WTC11 (cell line): ENCODE results near the gene LBH. TPM values are rescaled to one million over a fixed set of nuclear protein-coding genes. Genes with fewer than 3 reads are reported as not detected.

Source experiments
- CREB1 ChIP-seq: sonication (generic); formaldehyde crosslinking; IDR thresholded peaks from 2 replicates; pipeline ENCODE4 v1.8.0; 2023; ENCODE audit warnings: mild to moderate bottlenecking, missing genetic modification reagents
- ERG ChIP-seq: fragments of 250-450 bp; sonication (Bioruptor Pico); IDR thresholded peaks from 2 replicates; pipeline ENCODE4 v1.8.0; 2021; ENCODE audit warnings: mild to moderate bottlenecking
- FOXJ3 ChIP-seq: sonication (generic); formaldehyde crosslinking; IDR thresholded peaks from 2 replicates; pipeline ENCODE4 v1.9.0; 2021; ENCODE audit warnings: missing genetic modification reagents, mild to moderate bottlenecking, borderline replicate concordance
- FOXK1 ChIP-seq: sonication (generic); formaldehyde crosslinking; IDR thresholded peaks from 2 replicates; pipeline ENCODE4 v1.8.0; 2022; ENCODE audit warnings: mild to moderate bottlenecking, moderate library complexity, missing genetic modification reagents
- GABPB1 ChIP-seq: sonication (generic); formaldehyde crosslinking; IDR thresholded peaks from 2 replicates; pipeline ENCODE4 v1.8.1; 2023; ENCODE audit warnings: mild to moderate bottlenecking, missing genetic modification reagents
- JUN ChIP-seq: sonication (generic); formaldehyde crosslinking; IDR thresholded peaks from 2 replicates; pipeline ENCODE4 v1.8.0; 2023; ENCODE audit warnings: mild to moderate bottlenecking, missing genetic modification reagents
- MXD4 ChIP-seq: fragments of 250-450 bp; sonication (Bioruptor Pico); IDR thresholded peaks from 2 replicates; pipeline ENCODE4 v1.8.0; 2021; ENCODE audit warnings: mild to moderate bottlenecking, moderate library complexity, borderline replicate concordance
- NFYB ChIP-seq: sonication (generic); formaldehyde crosslinking; conservative IDR thresholded peaks from 2 replicates; pipeline ENCODE4 v1.8.0; 2022; ENCODE audit warnings: low read depth, missing genetic modification reagents
- NR1H2 ChIP-seq: sonication (generic); formaldehyde crosslinking; IDR thresholded peaks from 2 replicates; pipeline ENCODE4 v1.9.0; 2021; ENCODE audit warnings: mild to moderate bottlenecking, moderate library complexity, missing genetic modification reagents
- NR2C2 ChIP-seq: sonication (generic); formaldehyde crosslinking; IDR thresholded peaks from 2 replicates; pipeline ENCODE4 v1.8.0; 2022; ENCODE audit warnings: mild to moderate bottlenecking, missing genetic modification reagents
- OVOL2 ChIP-seq: fragments of 250-450 bp; sonication (Bioruptor Pico); IDR thresholded peaks from 2 replicates; pipeline ENCODE4 v1.9.0; 2021; ENCODE audit warnings: mild to moderate bottlenecking, borderline replicate concordance
- PRRX2 ChIP-seq: fragments of 250-450 bp; sonication (Bioruptor Pico); IDR thresholded peaks from 2 replicates; pipeline ENCODE4 v1.8.0; 2021; ENCODE audit warnings: mild to moderate bottlenecking
- RORB ChIP-seq: fragments of 250-450 bp; sonication (Bioruptor Pico); IDR thresholded peaks from 2 replicates; pipeline ENCODE4 v1.9.0; 2021; ENCODE audit warnings: mild to moderate bottlenecking
- SMAD4 ChIP-seq: sonication (generic); formaldehyde crosslinking; IDR thresholded peaks from 2 replicates; pipeline ENCODE4 v1.8.0; 2022; ENCODE audit warnings: mild to moderate bottlenecking, missing genetic modification reagents
- SP1 ChIP-seq: sonication (generic); formaldehyde crosslinking; conservative IDR thresholded peaks from 2 replicates; pipeline ENCODE4 v1.8.1; 2022; ENCODE audit warnings: missing genetic modification reagents
- STAT6 ChIP-seq: sonication (generic); formaldehyde crosslinking; conservative IDR thresholded peaks from 2 replicates; pipeline ENCODE4 v1.8.1; 2023; ENCODE audit warnings: mild to moderate bottlenecking, low read depth, missing genetic modification reagents, moderate library complexity
- TEAD1 ChIP-seq: sonication (generic); formaldehyde crosslinking; IDR thresholded peaks from 2 replicates; pipeline ENCODE4 v1.8.0; 2022; ENCODE audit warnings: mild to moderate bottlenecking, missing genetic modification reagents
- TEAD4 ChIP-seq: sonication (generic); formaldehyde crosslinking; IDR thresholded peaks from 2 replicates; pipeline ENCODE4 v1.8.0; 2022; ENCODE audit warnings: mild to moderate bottlenecking, missing genetic modification reagents
- TP53 ChIP-seq: sonication (generic); formaldehyde crosslinking; IDR thresholded peaks from 2 replicates; pipeline ENCODE4 v1.8.1; 2023; ENCODE audit warnings: mild to moderate bottlenecking, missing genetic modification reagents
- ZBTB43 ChIP-seq: sonication (generic); formaldehyde crosslinking; IDR thresholded peaks from 2 replicates; pipeline ENCODE4 v1.8.1; 2023; ENCODE audit warnings: mild to moderate bottlenecking, missing genetic modification reagents
- ZNF232 ChIP-seq: sonication (generic); formaldehyde crosslinking; IDR thresholded peaks from 2 replicates; pipeline ENCODE4 v1.8.0; 2022; ENCODE audit warnings: mild to moderate bottlenecking, missing genetic modification reagents
- total RNA-seq: library from RNA; stranded (reverse); gene quantifications from 3 replicates; pipeline ENCODE4 v1.2.3, GENCODE V29; 2021
- TF ChIP-seq, protein P1 (sequence below): fragments of 250-450 bp; sonication (Bioruptor Pico); IDR thresholded peaks from 2 replicates; pipeline ENCODE4 v1.9.0; 2021; ENCODE audit warnings: mild to moderate bottlenecking
- TF ChIP-seq, protein P2 (sequence below): sonication (generic); formaldehyde crosslinking; IDR thresholded peaks from 2 replicates; pipeline ENCODE4 v1.8.0; 2022; ENCODE audit warnings: mild to moderate bottlenecking, missing genetic modification reagents
- TF ChIP-seq, protein P3 (sequence below): sonication (generic); formaldehyde crosslinking; IDR thresholded peaks from 2 replicates; pipeline ENCODE4 v1.8.0; 2023; ENCODE audit warnings: mild to moderate bottlenecking, missing genetic modification reagents
- TF ChIP-seq, protein P4 (sequence below): sonication (generic); formaldehyde crosslinking; IDR thresholded peaks from 2 replicates; pipeline ENCODE4 v1.8.1; 2023; ENCODE audit warnings: mild to moderate bottlenecking, missing genetic modification reagents, moderate library complexity

The LBH gene
- total RNA-seq, 1 experiment from 2014 or later, result 47.3 TPM

DNA sequence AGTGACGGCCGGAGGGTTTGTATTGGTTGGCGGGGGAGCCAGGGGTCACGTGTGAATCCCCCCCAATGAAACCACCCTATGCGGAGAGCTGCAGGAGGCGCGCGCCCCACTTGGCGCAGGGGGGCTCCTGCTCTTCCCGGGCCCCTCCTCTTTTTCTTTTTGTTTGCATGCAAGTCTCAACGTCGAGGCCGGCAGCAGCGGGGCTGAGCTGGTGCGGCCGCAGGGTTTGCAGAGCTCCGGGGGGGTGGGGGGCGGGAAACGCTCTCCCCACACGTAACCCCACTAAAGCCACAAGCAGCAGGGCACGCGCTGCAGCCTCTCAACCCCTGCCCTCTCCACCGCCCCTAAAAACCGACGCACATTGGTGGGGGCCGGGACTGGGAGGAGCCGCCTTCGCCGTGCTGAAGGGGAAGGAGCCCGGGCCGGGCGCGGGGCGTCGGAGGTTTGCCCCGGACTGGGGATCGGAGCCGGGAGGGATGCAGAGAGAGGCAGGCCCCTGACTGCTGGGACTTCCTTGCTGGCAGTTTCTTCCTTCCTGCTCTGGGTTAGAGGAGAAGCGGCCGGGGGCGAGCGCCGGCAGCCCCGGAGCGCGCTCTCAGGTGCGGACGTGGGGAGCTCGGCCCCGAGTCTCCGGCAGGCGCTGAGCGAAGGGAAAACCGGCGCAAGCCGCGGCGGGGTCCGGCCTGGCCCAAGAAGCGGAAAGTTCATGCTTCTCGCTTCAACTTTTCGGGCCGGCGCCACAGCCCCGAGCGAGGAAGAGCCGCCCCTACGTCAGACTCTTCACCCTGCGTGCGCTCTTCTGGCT is 864 bp downstream of the LBH start (continued):
- TF ChIP-seq ERG (CRISPR knock-in tag), result no peak
- TF ChIP-seq, protein P1, sequence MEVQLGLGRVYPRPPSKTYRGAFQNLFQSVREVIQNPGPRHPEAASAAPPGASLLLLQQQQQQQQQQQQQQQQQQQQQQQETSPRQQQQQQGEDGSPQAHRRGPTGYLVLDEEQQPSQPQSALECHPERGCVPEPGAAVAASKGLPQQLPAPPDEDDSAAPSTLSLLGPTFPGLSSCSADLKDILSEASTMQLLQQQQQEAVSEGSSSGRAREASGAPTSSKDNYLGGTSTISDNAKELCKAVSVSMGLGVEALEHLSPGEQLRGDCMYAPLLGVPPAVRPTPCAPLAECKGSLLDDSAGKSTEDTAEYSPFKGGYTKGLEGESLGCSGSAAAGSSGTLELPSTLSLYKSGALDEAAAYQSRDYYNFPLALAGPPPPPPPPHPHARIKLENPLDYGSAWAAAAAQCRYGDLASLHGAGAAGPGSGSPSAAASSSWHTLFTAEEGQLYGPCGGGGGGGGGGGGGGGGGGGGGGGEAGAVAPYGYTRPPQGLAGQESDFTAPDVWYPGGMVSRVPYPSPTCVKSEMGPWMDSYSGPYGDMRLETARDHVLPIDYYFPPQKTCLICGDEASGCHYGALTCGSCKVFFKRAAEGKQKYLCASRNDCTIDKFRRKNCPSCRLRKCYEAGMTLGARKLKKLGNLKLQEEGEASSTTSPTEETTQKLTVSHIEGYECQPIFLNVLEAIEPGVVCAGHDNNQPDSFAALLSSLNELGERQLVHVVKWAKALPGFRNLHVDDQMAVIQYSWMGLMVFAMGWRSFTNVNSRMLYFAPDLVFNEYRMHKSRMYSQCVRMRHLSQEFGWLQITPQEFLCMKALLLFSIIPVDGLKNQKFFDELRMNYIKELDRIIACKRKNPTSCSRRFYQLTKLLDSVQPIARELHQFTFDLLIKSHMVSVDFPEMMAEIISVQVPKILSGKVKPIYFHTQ (CRISPR knock-in tag), result no peak
- no peak for TF ChIP-seq ZBTB43
- no peak for TF ChIP-seq TP53 (CRISPR knock-in tag)
- TF ChIP-seq GABPB1 (CRISPR knock-in tag), result no peak
- TF ChIP-seq, protein P2, sequence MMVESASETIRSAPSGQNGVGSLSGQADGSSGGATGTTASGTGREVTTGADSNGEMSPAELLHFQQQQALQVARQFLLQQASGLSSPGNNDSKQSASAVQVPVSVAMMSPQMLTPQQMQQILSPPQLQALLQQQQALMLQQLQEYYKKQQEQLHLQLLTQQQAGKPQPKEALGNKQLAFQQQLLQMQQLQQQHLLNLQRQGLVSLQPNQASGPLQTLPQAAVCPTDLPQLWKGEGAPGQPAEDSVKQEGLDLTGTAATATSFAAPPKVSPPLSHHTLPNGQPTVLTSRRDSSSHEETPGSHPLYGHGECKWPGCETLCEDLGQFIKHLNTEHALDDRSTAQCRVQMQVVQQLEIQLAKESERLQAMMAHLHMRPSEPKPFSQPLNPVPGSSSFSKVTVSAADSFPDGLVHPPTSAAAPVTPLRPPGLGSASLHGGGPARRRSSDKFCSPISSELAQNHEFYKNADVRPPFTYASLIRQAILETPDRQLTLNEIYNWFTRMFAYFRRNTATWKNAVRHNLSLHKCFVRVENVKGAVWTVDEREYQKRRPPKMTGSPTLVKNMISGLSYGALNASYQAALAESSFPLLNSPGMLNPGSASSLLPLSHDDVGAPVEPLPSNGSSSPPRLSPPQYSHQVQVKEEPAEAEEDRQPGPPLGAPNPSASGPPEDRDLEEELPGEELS (CRISPR knock-in tag), result no peak
- TF ChIP-seq NR2C2 (CRISPR knock-in tag), result no peak
- 0 out of 2 replicates have a peak, but pooled peaks have one; percentile 17 for TF ChIP-seq JUN (CRISPR knock-in tag)
- peak; percentile 31; the same call in 1 of the 2 replicates for TF ChIP-seq SP1
- no peak for TF ChIP-seq NFYB
- no peak for TF ChIP-seq FOXK1 (CRISPR knock-in tag)
- no peak for TF ChIP-seq MXD4 (CRISPR knock-in tag)
- no peak for TF ChIP-seq TEAD1 (CRISPR knock-in tag)
- TF ChIP-seq PRRX2 (CRISPR knock-in tag), result no peak
- no peak for TF ChIP-seq OVOL2 (CRISPR knock-in tag)
- no peak for TF ChIP-seq CREB1
- no peak for TF ChIP-seq TEAD4 (CRISPR knock-in tag)
- TF ChIP-seq, protein P3, sequence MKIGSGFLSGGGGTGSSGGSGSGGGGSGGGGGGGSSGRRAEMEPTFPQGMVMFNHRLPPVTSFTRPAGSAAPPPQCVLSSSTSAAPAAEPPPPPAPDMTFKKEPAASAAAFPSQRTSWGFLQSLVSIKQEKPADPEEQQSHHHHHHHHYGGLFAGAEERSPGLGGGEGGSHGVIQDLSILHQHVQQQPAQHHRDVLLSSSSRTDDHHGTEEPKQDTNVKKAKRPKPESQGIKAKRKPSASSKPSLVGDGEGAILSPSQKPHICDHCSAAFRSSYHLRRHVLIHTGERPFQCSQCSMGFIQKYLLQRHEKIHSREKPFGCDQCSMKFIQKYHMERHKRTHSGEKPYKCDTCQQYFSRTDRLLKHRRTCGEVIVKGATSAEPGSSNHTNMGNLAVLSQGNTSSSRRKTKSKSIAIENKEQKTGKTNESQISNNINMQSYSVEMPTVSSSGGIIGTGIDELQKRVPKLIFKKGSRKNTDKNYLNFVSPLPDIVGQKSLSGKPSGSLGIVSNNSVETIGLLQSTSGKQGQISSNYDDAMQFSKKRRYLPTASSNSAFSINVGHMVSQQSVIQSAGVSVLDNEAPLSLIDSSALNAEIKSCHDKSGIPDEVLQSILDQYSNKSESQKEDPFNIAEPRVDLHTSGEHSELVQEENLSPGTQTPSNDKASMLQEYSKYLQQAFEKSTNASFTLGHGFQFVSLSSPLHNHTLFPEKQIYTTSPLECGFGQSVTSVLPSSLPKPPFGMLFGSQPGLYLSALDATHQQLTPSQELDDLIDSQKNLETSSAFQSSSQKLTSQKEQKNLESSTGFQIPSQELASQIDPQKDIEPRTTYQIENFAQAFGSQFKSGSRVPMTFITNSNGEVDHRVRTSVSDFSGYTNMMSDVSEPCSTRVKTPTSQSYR (CRISPR knock-in tag), result no peak
- no peak for TF ChIP-seq SMAD4 (CRISPR knock-in tag)
- TF ChIP-seq STAT6, result no peak
- TF ChIP-seq, protein P4, sequence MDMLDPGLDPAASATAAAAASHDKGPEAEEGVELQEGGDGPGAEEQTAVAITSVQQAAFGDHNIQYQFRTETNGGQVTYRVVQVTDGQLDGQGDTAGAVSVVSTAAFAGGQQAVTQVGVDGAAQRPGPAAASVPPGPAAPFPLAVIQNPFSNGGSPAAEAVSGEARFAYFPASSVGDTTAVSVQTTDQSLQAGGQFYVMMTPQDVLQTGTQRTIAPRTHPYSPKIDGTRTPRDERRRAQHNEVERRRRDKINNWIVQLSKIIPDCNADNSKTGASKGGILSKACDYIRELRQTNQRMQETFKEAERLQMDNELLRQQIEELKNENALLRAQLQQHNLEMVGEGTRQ, result peak; percentile 88
- no peak for TF ChIP-seq FOXJ3 (CRISPR knock-in tag)
- no peak for TF ChIP-seq RORB
- TF ChIP-seq ZNF232 (CRISPR knock-in tag), result no peak
- TF ChIP-seq NR1H2 (CRISPR knock-in tag), result no peak
